Activated CD4-positive, CD25-positive, alpha-beta regulatory T cell (primary cell): ENCODE data around the gene CDK5R1.
A peak's percentile ranks its signal among the peaks of the same experiment; 100 is the strongest.

Source experiments
- DNase-seq, 4 experiments: peaks; one replicate each; lab custom pipeline; 2025; lab: John Stamatoyannopoulos, UW

The CDK5R1 gene

DNA sequence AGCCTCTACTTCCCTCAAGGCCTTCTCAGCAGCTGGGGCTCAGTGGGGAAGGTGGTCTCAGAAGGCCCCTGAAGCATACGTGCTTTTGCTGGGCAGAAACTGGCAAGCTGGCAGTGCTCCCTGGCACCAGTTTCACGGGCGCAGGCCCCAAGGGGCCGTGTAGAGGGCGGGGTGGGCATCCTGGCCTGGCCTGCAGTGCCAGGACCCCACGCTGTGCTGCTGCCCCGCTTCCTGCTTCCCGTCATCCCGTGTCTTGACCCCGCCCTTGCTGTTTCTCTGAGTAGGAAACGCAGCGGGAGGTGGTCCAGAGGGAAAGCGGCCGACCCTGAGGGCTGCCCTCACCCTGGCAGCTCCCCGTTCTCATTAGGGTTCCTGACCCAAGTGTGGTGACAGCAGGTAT lies 6.8 kb downstream of the CDK5R1 start:
- DNase-seq, result no peak

DNA sequence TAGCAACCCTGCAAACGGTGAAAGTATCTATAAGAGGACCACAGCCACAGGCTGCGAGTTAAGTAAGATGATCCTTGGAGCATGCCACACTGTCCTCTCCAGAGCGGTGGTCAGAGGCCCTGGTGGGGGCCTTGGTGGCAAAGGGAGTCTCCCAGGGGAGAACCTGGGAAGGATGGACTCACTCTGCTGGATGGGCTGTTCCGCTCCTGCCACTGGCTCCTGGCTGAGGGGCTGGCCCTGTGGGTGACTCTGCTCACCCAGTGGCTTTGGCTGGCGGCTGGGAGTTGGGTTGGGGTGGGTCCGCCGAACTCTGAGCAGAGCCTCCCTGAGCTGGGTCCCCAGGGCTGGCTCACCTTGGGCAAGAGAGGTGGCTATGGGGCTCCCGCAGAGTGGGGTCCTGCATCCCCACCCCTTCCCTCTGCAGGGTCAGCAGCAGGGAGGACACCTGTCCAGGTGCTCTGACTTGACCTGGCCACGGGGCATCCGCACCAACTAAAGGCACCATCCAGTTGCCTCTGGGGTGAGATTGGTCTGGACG lies 7.3 kb downstream of the CDK5R1 start:
- DNase-seq, result no peak

DNA sequence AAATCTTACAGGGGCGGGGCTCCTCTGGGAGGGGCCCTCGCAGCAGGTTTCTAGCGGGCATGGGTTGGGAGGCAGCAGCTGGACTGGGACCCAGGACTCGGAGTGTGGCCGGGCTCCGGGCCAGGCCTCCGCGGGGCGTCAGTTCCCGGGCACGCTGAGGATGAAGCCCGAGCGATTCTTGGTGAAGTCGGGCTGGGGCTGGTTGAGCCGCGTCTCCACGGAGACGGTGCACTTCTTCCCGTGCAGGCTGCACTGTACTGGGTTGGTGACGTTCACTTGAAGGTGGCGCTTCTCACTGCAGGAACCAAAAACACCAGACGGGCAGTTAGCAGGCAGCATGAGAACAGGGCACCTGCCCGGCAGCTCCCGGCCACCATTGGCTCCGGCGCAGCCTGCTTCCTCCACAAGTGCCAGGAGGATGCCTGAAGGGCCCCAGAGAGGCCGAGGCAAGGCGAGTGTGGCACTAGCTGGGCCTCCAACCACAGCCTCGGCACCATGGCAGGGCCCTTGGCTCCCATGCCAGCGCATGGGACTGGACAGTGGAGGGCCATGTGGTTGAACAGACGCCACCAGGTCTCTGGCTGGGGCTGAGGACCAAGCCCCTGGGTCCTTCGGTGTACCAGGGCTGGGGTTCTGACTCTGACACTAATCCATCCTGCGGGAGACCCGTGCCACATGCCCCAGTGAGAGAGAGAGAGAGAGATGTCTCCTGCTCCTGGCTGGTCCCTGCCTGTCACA lies 8.0 kb downstream of the CDK5R1 start:
- DNase-seq, result no peak

DNA sequence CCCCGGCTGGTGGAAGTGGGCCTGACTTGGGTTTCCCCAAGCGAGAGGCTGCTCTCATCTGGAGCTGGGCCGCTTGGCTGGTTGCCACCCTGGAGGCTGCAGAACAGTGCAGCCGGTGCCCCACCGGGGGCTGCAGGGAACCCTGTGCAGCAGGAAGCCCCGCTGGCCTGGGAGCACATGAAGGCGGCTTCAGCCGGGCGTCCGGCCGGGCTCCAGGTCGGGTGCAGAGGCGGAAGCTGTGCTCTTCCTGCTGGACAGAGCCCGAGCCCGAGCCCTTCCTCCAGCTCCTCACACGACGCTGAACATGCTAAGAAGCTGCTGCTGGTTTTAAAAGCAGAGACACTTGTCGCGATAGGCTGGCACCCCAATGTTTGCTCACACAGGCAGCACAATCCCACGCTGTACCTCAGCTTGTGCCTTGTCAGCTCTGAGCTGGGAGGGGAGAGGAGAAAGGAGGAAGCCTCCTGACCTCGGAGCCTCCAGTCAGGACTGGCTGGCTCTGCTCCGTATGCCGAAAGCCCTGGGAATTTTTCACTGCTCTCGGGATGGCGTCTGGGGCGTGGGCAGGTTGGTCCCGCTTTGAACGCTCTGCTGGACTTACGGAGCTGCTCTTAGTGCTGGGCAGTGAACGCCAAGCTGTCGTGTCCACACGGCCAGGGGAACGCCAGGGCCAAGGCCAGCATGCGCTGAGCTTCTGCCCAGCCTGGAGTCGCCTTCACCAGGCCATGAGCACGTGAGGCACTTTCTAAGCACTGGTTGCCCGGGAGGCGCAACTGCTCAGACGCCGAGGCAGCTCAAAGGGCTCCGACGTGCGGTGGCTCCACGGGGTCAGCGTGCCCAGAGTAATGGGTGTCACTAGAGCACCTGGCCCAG lies 8.8 kb downstream of the CDK5R1 start:
- DNase-seq, result no peak

- no peak for DNase-seq
Observed at GRCh38 chr17:32496395-32497073, 9.7 kb downstream of the CDK5R1 start.

- no peak for DNase-seq
Observed at GRCh38 chr17:32497431-32498205, 10.8 kb downstream of the CDK5R1 start.

- no peak for DNase-seq
Observed at GRCh38 chr17:32498391-32498790, 11.6 kb downstream of the CDK5R1 start.

- no peak for DNase-seq
Observed at GRCh38 chr17:32502013-32502412, 15.2 kb downstream of the CDK5R1 start.

GRCh38 chr17:32502710-32503109 lies 15.9 kb downstream of the CDK5R1 start:
- DNase-seq, result no peak

DNA sequence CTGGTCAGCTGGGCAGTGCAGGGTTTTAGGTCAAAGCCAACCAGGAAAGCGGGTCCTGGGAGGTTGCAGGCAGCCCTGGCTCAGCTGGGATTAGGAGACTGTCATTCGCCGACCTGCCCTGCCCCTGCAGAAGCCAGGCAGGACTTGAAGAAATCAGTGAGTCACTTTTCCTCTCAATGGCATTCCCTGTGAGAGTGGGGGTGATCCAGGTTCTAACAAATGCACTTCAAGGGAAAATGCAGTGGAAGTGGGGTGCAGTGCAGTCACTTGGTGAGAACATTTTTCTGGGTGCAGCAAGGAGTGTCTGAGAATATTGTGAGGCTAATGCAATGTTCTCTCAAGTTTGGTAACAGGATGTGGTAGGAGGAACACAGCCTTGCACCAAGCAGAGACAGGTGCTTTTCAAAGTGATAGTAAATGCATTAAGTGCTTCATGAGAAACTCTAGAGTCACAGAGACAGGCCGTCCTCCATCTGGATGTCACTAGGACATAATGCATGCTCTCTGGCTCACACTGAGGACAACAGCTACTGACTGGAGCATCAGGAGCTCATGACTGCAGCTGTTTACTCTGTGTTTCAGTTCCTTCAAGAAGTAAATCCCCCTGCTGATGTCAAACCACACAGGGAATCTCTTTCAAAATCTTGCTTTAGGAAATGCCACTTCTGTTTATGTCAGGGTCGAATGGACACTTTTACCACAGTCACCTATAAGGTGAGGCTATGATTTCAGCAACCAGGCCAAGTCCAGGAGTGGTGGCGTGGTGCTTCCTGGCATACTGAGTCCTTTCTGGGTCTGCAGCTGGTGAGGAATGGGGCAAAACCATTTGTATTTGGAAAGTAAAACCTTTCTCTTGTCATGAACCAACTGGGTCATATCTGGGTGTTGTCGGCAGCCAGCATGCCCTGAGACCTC lies 16.7 kb downstream of the CDK5R1 start:
- peak in 1 of 4 experiments; percentile 20 for DNase-seq

DNA sequence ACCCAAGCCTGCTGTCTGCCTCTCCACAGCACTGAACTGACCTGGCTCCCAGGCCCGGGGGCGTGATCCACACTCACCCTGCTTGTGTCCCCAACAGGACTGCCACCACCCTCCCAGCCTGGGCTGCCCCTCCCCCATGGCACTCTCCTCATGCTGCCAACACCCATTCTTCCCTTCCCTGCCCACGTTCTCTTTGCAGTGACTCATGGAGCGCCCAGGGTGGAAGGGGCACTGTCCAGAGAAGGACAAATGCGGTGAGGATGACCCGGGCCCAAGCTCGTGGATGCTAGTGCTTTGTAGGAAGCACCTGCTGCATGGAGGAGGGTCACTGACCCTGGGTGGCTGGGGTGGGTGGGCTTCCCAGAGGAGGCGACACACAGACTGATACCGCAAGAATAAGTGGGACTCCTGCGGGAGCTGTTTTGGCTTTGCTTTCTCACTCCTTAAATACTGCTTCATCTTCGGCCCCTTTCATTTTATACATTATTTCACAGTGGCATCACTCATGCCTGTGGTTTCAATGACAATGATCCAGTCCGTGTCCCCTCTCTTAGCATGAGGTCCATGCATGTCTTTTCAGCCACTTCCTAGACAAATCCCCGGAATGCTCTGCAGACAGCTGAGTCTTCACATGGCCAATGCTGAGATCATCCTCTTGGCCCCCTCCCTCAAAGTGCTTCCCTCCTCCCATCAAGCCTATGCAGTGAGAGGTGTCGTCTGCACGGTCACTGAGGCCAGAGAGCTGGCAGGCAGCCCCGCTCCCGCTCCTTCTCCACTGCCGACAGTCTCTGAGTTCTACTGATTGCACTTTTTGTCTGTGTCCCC lies 17.6 kb downstream of the CDK5R1 start:
- DNase-seq, result no peak

GRCh38 chr17:32508926-32509325 lies 22.1 kb downstream of the CDK5R1 start:
- DNase-seq, result no peak

DNA sequence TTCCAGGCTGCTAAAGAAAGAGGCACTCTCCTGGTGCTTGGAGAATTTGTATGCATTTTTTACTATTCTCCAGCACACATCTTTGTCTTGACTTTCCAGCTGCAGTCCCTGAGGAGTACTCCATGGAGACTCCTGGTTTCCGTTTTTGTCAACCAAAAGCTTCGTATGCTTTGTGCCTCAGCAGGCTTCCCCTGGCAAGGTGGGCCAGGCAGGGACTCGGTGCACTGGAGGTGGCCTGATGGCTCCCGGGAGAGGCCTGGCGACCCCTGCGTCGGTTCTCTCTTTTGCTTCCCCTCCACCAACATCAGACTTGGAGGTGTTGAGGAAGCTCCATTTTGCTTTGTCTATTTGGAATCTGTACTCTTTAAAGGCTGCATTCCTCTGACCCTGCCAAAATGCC lies 23.7 kb downstream of the CDK5R1 start:
- DNase-seq, result no peak

DNA sequence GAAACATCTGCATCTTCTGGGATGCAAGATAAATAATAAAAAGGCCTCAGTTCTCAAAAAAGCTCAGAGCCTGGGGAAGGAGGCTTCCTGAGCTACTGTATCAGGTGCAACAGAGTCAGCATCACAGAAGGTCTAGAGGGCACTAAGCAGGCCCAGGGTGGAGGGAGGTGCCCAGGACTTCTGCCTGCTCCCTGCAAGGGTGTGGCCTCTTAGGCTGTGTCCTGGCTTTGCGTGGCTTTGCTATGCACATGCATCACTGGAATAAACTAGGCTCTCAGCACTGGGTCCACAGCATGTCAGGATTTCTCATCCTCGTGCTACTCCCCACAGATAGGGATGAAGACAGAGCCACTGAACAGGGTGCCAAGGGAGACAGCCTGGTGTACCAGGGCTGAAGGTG lies 25.5 kb downstream of the CDK5R1 start:
- DNase-seq, result no peak

GRCh38 chr17:32513579-32513978 lies 26.8 kb downstream of the CDK5R1 start:
- DNase-seq, result no peak

- no peak for DNase-seq
Observed at GRCh38 chr17:32514606-32515005, 27.8 kb downstream of the CDK5R1 start.

GRCh38 chr17:32515677-32516383 lies 29.0 kb downstream of the CDK5R1 start:
- no peak for DNase-seq

DNA sequence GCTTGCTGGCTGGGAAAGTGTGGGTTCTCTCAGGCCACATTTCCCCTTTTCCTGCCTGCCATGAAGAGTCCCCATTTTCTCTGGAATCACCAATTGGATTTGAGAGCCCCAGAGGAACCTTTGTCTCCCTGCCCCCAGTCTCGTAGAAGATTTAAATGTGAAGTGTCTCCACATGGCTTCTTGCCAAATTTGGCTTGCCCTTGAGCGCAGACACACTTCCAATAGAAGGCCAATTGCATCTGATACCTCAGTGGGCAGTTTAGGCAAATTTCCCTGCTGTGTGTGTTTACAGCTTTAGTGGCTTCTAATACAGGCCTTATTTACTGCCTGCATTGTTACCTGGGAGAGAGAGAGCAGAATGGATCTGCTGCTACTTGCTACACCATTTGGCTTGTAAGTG lies 29.7 kb downstream of the CDK5R1 start:
- no peak for DNase-seq
